Activated B cell treated with CpG ODN at 0.5 μM for 24 hours (primary cell): ENCODE results near the gene TMCO6. TPM values are rescaled to one million over a fixed set of nuclear protein-coding genes. Genes with fewer than 3 reads are reported as not detected.
"Not testable (repeated sequence)": the region's sequence is repeated elsewhere in the genome, so short reads cannot be mapped to it uniquely, and the experiment has no call there.

Experiments used
- ATAC-seq: fragments of 200-7000 bp; cut with Tn5 transposase; one replicate; pipeline ENCODE4 v1.10.0; 2021; ENCODE audit warnings: low read depth, mild to moderate bottlenecking, moderate library complexity
- CTCF ChIA-PET: fragments of 350-600 bp; sonication (Branson Sonifier 250); formaldehyde crosslinking; loops from one replicate; lab custom pipeline; 2021; ENCODE audit warnings: antibody characterized with exemption; lab: Charles Lee
- POLR2A ChIA-PET: fragments of 350-600 bp; sonication (Branson Sonifier 250); formaldehyde crosslinking; loops from one replicate; lab custom pipeline; 2021; ENCODE audit warnings: antibody characterized with exemption; lab: Charles Lee
- DNase-seq: peaks from one replicate; pipeline ENCODE4 v3.0.0; 2022
- H3K27ac Mint-ChIP-seq: one replicate; pipeline ENCODE4 v1.8.0; 2020; ENCODE audit warnings: mixed read lengths
- H3K27me3 Mint-ChIP-seq: one replicate; pipeline ENCODE4 v1.8.0; 2021; ENCODE audit warnings: mixed read lengths
- H3K36me3 Mint-ChIP-seq: one replicate; pipeline ENCODE4 v1.8.0; 2021; ENCODE audit warnings: low read depth, mixed read lengths
- H3K4me1 Mint-ChIP-seq: one replicate; pipeline ENCODE4 v1.8.0; 2021; ENCODE audit warnings: mixed read lengths
- H3K4me3 Mint-ChIP-seq: one replicate; pipeline ENCODE4 v1.8.0; 2020; ENCODE audit warnings: mild to moderate bottlenecking, mixed read lengths
- H3K9me3 Mint-ChIP-seq: one replicate; pipeline ENCODE4 v1.8.0; 2020; ENCODE audit warnings: mixed read lengths
- intact Hi-C: fragments of 100-400 bp; cut with micrococcal nuclease; formaldehyde crosslinking; loops from one replicate; pipeline ENCODE4 v1.15.1; 2024
- total RNA-seq: library from RNA; stranded (reverse); gene quantifications from 2 replicates; pipeline ENCODE4 v1.2.3, GENCODE V29; 2022
- TF ChIP-seq, protein P1 (sequence below): fragments of 200-600 bp; IDR thresholded peaks from one replicate; pipeline ENCODE4 v1.8.0; 2022; ENCODE audit warnings: antibody characterized with exemption, mild to moderate bottlenecking

The TMCO6 gene
- total RNA-seq = 20.1 and 23.3 TPM in 2 replicates

- peak; percentile 99 for ATAC-seq
- Mint-ChIP-seq H3K9me3 (no peaks in the 10 kb centered on the region), H3K27ac (peak within 1 kb of the TSS; percentile 98)
These were observed at the start of gene TMCO6 for GRCh38 chr5:140639148-140639981. Gene TMCO6 (plus strand): TSS chr5:140639451. CDS start chr5:140639528, 77 bp downstream.

GRCh38 chr5:140590861-140591260, 48.4 kb upstream of the TMCO6 start:
- CTCF ChIA-PET = no interaction called here
- no peak overlapping the region for H3K27ac Mint-ChIP-seq
- ATAC-seq (no peak), DNase-seq (no peak)
- H3K9me3 Mint-ChIP-seq = no peaks in the 10 kb centered on the region
- no peaks in the 10 kb centered on the region for H3K4me1 Mint-ChIP-seq
- TF ChIP-seq, protein P1, sequence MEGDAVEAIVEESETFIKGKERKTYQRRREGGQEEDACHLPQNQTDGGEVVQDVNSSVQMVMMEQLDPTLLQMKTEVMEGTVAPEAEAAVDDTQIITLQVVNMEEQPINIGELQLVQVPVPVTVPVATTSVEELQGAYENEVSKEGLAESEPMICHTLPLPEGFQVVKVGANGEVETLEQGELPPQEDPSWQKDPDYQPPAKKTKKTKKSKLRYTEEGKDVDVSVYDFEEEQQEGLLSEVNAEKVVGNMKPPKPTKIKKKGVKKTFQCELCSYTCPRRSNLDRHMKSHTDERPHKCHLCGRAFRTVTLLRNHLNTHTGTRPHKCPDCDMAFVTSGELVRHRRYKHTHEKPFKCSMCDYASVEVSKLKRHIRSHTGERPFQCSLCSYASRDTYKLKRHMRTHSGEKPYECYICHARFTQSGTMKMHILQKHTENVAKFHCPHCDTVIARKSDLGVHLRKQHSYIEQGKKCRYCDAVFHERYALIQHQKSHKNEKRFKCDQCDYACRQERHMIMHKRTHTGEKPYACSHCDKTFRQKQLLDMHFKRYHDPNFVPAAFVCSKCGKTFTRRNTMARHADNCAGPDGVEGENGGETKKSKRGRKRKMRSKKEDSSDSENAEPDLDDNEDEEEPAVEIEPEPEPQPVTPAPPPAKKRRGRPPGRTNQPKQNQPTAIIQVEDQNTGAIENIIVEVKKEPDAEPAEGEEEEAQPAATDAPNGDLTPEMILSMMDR = no peak
- peaks cover under 1% of the 10 kb centered on the region for H3K27me3 Mint-ChIP-seq
- H3K36me3 Mint-ChIP-seq = no peaks in the 10 kb centered on the region
- POLR2A ChIA-PET = no interaction called here
- intact Hi-C loops = no loop called here
- no peak overlapping the region for H3K4me3 Mint-ChIP-seq

More at GRCh38 chr5:140639148-140639981, at the start of gene TMCO6:
- CTCF ChIA-PET = interaction anchor here (1.2 to 2.0 kb wide), 2 partner anchors 7 to 92 kb away, joined by 4 to 8 read pairs; partner anchors contain the start of gene EIF4EBP3
- peak; percentile 91 for DNase-seq
- no peaks in the 10 kb centered on the region for H3K27me3 Mint-ChIP-seq
- peaks cover 25% of the 10 kb centered on the region for H3K36me3 Mint-ChIP-seq
- peak within 1 kb of the TSS; percentile 92 for H3K4me3 Mint-ChIP-seq
- intact Hi-C loops = loop anchor here (1.0 to 2.0 kb wide), 13 partner anchors 8 to 395 kb away; partner anchors contain the start of genes ANKHD1, APBB3, EIF4EBP3 and HARS1
- peaks cover 29% of the 10 kb centered on the region for H3K4me1 Mint-ChIP-seq
- TF ChIP-seq, protein P1 = no peak
- POLR2A ChIA-PET = interaction anchor here (0.6 to 2.7 kb wide), 9 partner anchors 8 to 532 kb away, joined by 3 to 17 read pairs (median 6); partner anchors contain the start of genes ANKHD1, EIF4EBP3, HARS1 and HARS2

DNA sequence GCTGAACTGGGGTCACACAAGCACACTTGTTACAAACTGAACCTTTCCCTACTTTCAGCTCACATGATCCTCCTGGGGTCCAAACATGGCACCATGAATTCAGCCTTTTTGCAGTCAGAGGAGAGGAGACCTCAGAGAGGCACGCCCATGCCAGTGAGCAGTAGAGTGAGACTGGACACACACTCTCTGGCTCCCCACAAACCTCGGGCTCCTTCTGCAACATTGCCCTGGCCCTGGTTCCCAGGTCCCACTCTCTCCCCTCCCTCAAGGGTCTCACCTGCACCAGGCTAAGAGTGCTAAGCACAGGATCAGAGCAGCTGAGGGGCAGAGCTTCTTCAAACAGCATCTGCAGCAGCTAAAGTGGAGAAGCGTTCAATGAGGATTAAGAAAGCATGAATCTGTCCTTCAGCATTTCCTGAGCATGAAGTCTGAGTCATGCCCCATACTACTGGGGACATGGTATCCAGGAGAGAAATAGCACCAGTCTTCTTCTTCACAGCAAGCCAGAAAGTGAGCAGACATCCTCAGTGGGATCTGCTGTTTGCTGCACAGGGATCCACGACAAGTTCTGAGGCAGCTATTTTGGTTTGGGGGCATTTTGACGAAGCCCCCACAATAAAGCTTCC, 47.4 kb upstream of the TMCO6 start:
- intact Hi-C loops = no loop called here
- ATAC-seq (no peak), DNase-seq (no peak)
- Mint-ChIP-seq H3K4me1 (no peaks in the 10 kb centered on the region), H3K4me3 (no peak overlapping the region), H3K9me3 (no peaks in the 10 kb centered on the region), H3K27me3 (peaks cover 2% of the 10 kb centered on the region), H3K36me3 (no peaks in the 10 kb centered on the region), H3K27ac (no peak overlapping the region)
- CTCF ChIA-PET = no interaction called here
- TF ChIP-seq, protein P1 = no peak
- POLR2A ChIA-PET = no interaction called here

DNA sequence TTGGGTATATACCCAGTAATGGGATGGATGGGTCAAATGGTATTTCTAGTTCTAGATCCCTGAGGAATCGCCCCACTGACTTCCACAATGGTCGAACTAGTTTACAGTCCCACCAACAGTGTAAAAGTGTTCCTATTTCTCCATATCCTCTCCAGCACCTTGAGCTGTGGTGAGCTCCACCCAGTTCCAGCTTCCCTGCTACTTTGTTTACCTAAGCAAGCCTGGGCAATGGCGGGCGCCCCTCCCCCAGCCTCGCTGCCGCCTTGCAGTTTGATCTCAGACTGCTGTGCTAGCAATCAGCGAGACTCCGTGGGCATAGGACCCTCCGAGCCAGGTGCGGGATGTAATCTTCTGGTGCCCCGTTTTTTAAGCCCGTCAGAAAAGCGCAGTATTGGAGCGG, 46.2 kb upstream of the TMCO6 start:
- H3K27ac Mint-ChIP-seq, H3K36me3 Mint-ChIP-seq, DNase-seq, POLR2A ChIA-PET, H3K4me1 Mint-ChIP-seq, intact Hi-C loops, H3K9me3 Mint-ChIP-seq, H3K4me3 Mint-ChIP-seq, H3K27me3 Mint-ChIP-seq, ATAC-seq: not testable (repeated sequence)
- CTCF ChIA-PET = interaction anchor here (0.7 kb wide), 1 partner anchor 84 kb away, joined by 3 read pairs; no protein-coding TSS in a partner anchor

GRCh38 chr5:140594169-140594568, 45.1 kb upstream of the TMCO6 start:
- H3K27me3 Mint-ChIP-seq = peaks cover 6% of the 10 kb centered on the region
- H3K27ac Mint-ChIP-seq = no peak overlapping the region
- TF ChIP-seq, protein P1 = no peak
- ATAC-seq (no peak), DNase-seq (no peak)
- H3K4me1 Mint-ChIP-seq = no peaks in the 10 kb centered on the region
- CTCF ChIA-PET = no interaction called here
- intact Hi-C loops = no loop called here
- no peak overlapping the region for H3K4me3 Mint-ChIP-seq
- no peaks in the 10 kb centered on the region for H3K9me3 Mint-ChIP-seq
- POLR2A ChIA-PET = no interaction called here
- H3K36me3 Mint-ChIP-seq = no peaks in the 10 kb centered on the region
